ENCODE measurements around the gene USP12. TPM values are rescaled to one million over a fixed set of nuclear protein-coding genes. Genes with fewer than 3 reads are reported as not detected.

USP12 gene
- total RNA-seq, 1 donor from 2014 or later = 19.1 TPM

- Mint-ChIP-seq H3K36me3 (no peaks in the 10 kb centered on the region), H3K27me3 (peaks cover 3% of the 10 kb centered on the region), H3K4me1 (ENCODE audit: unreplicated experiment) (no peaks in the 10 kb centered on the region), H3K4me3 (no peak overlapping the region), H3K9me3 (no peaks in the 10 kb centered on the region), H3K27ac (no peak overlapping the region)
- DNase-seq (ENCODE audit: extremely low spot score, unreplicated experiment) = no peak
- no peak for TF ChIP-seq CTCF (conservative IDR thresholded peaks at IDR 0.05)
These were observed 36.9 kb upstream of the USP12 start for GRCh38 chr13:27208514-27208913.

DNA sequence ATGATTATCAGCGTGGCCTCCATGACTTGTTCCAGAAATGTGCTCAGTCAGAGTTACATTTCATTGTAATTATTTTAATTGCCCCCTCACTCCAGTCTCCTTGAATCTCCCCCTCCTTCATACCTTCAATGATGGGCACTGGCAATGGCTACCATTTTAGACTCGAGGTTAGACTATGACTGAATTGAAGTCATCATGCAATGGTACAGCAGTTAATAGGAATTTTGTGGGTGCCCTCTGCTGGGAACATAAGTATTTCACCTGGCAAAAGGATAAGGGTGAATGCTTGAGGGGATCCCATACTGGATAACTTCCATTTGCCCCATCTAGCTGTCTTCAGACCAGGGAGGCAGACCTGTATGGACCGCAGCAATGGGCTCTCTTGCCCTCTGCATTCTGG is 32.2 kb upstream of the USP12 start:
- no peak for TF ChIP-seq CTCF (conservative IDR thresholded peaks at IDR 0.05)
- Mint-ChIP-seq H3K27me3 (peaks cover 6% of the 10 kb centered on the region), H3K4me3 (no peak overlapping the region), H3K9me3 (peaks cover 3% of the 10 kb centered on the region), H3K36me3 (no peaks in the 10 kb centered on the region), H3K4me1 (ENCODE audit: unreplicated experiment) (peaks cover 4% of the 10 kb centered on the region), H3K27ac (no peak overlapping the region)
- DNase-seq (ENCODE audit: extremely low spot score, unreplicated experiment) = no peak

DNA sequence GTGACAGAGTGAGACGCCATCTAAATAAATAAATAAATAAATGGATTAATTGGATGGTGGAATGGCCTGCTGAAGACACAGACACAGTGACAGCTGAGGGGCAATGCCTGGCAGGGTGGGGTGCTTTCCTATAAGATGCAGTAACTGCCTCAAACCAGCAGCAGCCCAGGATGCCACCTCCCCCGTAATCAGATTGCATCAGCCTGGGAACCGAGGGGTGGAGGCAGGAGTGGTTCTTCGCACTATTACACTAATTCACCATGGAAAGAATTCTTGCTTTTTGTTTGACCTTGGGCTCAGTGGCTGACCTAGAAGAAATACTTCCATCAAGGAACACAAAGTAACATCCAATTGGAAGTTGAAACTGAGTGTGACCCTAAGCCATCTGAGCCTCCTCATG is 31.6 kb upstream of the USP12 start:
- TF ChIP-seq CTCF (conservative IDR thresholded peaks at IDR 0.05) = no peak
- DNase-seq (ENCODE audit: extremely low spot score, unreplicated experiment) = no peak
- Mint-ChIP-seq H3K27me3 (peaks cover 6% of the 10 kb centered on the region), H3K4me1 (ENCODE audit: unreplicated experiment) (peaks cover 4% of the 10 kb centered on the region), H3K4me3 (no peak overlapping the region), H3K36me3 (no peaks in the 10 kb centered on the region), H3K9me3 (peaks cover 3% of the 10 kb centered on the region), H3K27ac (no peak overlapping the region)

GRCh38 chr13:27201661-27202060 is 30.1 kb upstream of the USP12 start:
- peaks cover 3% of the 10 kb centered on the region for H3K27me3 Mint-ChIP-seq
- no peak overlapping the region for H3K4me3 Mint-ChIP-seq
- H3K4me1 Mint-ChIP-seq (ENCODE audit: unreplicated experiment) = peaks cover 4% of the 10 kb centered on the region
- no peak for TF ChIP-seq CTCF (conservative IDR thresholded peaks at IDR 0.05)
- H3K27ac Mint-ChIP-seq = no peak overlapping the region
- H3K36me3 Mint-ChIP-seq = no peaks in the 10 kb centered on the region
- DNase-seq (ENCODE audit: extremely low spot score, unreplicated experiment) = no peak
- peaks cover 3% of the 10 kb centered on the region for H3K9me3 Mint-ChIP-seq

DNA sequence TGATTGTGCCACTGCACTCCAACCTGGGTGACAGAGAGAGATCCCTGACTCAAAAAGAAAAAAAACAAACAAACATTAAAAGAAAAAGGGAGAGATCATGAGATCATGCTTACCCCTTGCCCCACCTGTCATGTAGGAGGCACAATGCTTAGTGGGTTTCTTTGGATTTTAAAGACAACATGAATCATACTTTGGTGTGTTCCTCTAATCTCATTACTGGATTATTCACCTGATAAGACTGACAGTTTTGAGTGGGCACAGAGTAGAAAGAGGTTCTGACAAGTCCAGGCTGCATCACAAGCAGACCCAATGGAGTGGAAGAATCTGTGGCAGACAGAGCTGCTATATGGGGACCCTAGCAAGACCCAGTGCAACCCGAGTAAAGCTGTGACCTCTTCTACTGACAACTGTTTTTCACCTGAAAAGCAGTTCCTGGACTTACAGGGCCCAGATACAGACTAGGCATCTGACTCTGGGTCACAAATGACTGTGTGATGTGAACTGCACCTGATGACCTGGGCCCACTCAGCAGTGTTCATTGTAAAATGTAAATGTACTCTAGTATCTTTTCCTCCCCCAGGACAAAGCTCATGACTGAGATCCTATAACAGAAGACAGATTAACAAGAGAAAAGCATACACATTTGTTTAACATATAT is 28.9 kb upstream of the USP12 start:
- Mint-ChIP-seq H3K27me3 (peaks cover 10% of the 10 kb centered on the region), H3K27ac (no peak overlapping the region)
- TF ChIP-seq CTCF (conservative IDR thresholded peaks at IDR 0.05) = no peak

More for the DNA sequence above, 28.9 kb upstream of the USP12 start:
- H3K4me3 Mint-ChIP-seq = no peak overlapping the region
- DNase-seq (ENCODE audit: extremely low spot score, unreplicated experiment) = no peak
- peaks cover 3% of the 10 kb centered on the region for H3K9me3 Mint-ChIP-seq
- no peaks in the 10 kb centered on the region for H3K36me3 Mint-ChIP-seq
- H3K4me1 Mint-ChIP-seq (ENCODE audit: unreplicated experiment) = peaks cover 4% of the 10 kb centered on the region
